Fibroblast of skin of right biceps (primary cell): ENCODE results near the gene CD9.
"Not testable (repeated sequence)": the region's sequence is repeated elsewhere in the genome, so short reads cannot be mapped to it uniquely, and the experiment has no call there.

Source experiments
- DNase-seq: peaks from one replicate; pipeline ENCODE4 v3.0.0-alpha.2; 2013

Gene CD9, protein sequence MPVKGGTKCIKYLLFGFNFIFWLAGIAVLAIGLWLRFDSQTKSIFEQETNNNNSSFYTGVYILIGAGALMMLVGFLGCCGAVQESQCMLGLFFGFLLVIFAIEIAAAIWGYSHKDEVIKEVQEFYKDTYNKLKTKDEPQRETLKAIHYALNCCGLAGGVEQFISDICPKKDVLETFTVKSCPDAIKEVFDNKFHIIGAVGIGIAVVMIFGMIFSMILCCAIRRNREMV

GRCh38 chr12:6200256-6201212 is at the start of gene CD9:
Gene CD9, plus strand, starts transcription at chr12:6200400. Its CDS starts 100 bp downstream, at chr12:6200500.
- DNase-seq: no peak

DNA sequence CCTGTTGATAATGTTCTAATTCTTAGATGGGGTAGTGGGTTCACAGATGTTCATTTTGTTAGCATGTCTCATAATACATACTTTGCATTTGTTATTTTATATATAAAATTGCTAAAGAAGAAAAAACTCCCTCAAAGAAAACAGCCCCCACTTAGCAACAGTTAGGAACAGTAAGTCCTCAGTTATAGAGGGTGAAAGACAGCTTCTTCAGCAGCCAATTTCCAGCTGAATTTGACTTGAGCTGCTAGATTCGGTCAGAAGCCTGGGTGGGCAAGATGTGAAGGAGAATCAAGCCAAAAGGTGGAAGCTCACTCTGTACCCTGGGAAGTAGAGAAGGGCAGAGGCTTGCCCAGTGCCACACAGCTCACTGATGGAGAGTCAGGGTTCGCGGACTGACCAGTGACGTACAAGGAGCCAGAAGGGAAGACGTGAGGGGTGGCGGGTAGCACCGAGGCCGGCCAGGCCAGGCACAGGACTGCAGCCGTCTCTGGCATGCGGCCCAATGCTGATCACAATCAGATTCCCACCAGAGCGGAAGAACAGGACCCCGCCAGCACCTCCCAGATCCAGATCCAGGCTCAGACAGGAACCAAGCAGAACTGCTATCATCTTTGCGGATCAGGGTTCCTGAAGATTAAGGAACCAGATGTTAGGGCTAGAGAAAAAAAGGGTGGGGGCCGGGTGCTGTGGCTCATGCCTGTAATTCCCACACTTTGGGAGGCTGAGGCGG is 45.3 kb upstream of the CD9 start:
- DNase-seq: no peak

- no peak for DNase-seq
These were observed 42.7 kb upstream of the CD9 start for GRCh38 chr12:6157482-6157881.

GRCh38 chr12:6158255-6158654 is 41.9 kb upstream of the CD9 start:
- no peak for DNase-seq

DNA sequence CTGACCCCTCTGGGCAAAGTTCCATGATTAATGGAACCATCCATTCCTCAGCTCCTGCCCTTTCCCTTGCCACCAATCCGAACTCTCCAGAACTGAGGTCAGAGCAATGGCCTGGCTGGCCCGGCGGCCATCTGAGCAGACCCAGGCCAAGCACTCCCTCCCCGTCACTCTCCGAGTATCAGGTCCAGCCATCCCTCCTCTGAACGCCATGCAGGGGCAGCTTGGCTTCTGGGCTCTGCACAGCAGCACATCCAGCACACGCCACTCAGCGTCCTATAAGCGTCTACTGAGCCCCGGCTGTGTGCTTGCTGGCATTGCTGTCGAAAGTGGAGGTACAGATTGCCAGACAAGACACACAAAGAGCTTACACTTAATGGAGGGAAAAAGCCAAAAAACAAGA is 41.5 kb upstream of the CD9 start:
- DNase-seq: no peak

DNA sequence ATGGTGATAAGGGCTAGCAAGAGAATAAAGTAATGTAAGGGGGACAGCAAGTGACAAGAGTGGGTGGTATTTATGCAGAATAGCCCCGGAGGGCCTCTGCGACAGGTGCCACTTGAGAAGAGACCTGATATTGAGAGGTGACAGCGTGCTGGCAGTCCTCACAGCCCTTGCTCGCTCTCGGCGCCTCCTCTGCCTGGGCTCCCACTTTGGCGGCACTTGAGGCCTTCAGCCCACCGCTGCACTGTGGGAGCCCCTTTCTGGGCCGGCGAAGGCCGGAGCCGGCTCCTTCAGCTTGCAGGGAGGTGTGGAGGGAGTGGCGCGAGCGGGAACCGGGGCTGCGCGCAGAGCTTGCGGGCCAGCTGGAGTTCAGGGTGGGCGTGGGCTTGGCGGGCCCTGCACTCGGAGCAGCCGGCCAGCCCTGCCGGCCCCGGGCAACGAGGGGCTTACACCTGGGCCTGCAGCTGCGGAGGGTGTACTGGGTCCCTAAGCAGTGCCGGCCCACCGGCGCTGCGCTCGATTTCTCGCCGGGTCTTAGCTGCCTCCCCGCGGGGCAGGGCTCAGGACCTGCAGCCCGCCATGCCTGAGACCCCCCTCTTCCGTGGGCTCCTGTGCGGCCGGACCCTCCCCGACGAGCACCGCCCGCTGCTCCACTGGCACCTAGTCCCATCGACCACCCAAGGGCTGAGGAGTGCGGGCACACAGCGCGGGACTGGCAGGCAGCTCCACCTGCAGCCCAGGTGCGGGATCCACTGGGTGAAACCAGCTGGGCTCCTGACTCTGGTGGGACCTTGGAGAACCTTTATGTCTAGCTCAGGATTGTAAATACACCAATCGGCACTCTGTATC is 40.8 kb upstream of the CD9 start:
- DNase-seq: not testable (repeated sequence)

GRCh38 chr12:6160049-6160649 is 40.1 kb upstream of the CD9 start:
- not testable (repeated sequence) for DNase-seq

DNA sequence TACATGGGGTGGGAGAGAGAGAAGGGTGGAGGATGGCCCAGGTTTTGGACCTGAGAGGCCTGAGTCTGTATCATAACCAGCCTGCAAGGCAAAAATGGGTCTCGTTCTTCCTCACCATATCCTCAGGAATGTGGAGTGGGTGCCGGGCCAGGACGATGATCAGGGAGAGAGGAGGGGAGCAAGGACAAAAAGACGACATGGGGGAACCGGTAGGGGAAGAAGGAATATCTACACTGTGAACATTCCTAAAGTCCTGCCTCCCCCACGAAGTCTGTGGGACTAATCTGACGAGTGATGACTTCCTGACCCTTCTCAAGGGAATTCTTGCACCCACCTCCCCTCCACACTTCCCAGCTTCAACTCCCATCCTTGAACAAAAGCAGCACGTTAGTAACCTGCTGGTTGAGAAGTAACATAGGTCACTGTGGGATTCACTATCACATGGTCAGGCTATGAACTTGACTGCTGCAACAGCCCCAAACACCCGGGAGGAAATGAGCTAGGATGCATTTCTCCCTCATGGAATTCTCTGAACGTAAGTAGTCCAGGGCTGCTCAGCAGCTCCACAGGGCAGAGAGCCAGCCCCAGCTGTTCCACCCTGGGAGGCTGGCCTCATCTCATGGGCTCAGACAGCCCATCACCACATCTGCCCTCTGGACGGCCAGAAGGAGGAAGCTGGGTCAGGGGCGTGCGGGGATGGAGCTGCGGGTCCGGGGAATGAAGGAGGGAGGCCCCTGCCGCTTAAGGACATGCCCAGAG is 38.9 kb upstream of the CD9 start:
- DNase-seq: peak; percentile 69

DNA sequence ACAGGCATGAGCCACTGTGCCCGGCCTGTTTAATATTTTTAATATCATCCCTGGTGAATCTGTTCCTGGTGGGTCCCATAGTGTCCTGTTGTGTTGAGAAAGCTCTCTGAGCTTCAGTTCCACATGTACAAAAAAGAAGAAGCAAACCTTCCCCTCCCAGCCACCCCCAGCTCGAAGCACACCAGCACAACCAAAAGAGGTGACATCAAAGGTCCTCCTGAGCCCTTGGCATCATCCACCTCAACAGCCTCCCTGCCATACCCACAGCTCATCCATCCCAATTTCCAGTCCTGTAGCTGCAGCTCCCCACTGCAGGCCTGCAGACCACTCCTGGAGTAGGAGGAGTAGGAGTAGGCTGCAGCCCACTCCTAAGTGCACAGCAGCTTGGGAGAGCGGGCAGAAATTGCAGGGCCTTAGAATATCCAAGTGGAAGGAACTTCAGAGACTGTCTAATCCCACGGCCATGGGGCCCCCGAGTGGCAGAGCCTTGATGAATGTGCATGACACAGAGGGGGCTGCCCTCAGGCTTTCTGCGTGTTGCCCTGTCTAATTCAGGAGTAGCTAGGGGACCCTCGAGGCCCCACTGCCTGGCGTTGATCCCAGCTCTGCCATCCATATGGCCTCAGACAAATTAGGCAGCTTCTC is 36.7 kb upstream of the CD9 start:
- DNase-seq: no peak

DNA sequence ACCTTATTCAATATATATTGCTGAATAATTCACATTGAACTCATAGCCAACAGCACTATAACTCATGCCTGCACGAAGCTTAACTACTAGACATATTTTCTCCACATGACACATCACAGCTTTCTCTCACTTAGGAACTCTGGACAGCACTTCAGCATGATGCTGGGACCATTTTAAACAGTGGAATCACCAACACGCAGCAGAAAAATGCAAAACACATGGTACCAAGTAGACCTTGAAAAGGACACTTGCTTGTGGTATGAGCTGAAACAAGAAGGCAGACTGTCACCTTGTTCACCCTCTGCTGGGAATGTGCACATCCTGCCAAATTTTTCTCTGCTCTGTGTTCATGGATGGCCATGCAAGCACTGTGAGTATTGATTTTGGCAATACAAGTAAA is 34.8 kb upstream of the CD9 start:
- peak; percentile 83 for DNase-seq

DNA sequence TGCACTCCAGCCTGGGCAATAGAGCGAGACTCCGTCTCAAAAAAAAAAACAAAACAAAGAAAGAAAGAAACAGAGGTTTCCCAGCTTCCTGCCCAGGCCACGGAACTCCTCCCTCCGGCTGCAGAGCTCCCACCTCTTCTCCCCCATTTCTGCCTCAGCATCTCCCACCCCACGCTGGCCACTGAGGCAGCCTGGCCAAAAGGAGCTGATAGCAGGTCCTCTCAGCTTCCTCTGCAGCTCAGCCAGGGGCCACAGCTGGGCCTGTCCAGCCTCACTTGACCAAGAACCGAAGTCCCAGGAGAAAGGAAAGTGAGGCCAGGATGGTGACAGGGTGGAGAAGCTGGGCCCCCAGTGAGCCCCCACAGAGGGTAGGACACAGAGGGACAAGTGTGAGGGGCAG is 33.4 kb upstream of the CD9 start:
- DNase-seq: no peak

DNA sequence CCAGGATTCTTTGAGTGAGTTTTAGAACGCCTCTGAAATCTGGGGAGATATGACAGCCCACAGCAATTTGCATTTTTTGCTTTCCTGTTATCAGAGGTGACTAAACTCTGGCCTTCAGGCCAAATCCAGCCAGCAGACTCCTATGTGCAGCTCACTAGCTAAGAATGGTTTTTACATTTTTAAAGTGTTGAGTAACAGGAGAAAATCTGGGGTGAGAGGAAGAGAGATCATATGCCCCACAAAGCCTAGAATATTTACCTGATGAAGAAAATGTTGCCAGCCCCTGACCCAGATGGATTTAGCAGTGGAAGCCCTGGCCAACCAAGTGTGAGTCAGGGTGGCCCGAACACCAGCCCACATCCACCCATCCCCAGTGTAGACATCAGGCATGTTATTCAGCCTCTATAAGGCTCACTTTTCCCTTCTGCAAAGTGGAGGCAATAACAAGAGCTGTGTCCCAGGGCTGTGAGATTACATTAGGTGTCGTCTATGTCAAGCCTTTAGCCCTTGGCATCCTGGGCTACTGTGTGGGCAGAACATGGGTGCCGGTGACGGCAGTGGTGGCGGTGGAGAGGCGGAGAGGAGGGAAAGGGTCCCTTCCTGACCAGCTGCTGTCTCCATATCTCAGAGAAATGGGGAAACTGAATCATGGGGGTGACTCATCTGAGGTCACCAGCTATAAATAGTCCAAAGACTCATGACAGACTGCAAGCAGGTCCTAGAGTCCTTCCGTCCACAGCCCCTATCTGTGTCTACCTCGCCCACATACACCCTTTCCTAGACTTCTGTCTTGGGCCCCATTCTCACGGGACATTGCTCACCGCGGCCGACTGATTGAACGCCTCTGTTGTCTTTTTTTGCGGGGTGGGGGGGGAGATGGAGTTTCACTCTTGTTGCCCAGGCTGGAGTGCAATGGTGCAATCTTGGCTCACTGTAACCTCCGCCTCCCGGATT is 32.6 kb upstream of the CD9 start:
- DNase-seq: peak; percentile 96

- DNase-seq: no peak
These were observed 28.7 kb upstream of the CD9 start for GRCh38 chr12:6171409-6172015.

- no peak for DNase-seq
These were observed 28.1 kb upstream of the CD9 start for GRCh38 chr12:6172086-6172485.

DNA sequence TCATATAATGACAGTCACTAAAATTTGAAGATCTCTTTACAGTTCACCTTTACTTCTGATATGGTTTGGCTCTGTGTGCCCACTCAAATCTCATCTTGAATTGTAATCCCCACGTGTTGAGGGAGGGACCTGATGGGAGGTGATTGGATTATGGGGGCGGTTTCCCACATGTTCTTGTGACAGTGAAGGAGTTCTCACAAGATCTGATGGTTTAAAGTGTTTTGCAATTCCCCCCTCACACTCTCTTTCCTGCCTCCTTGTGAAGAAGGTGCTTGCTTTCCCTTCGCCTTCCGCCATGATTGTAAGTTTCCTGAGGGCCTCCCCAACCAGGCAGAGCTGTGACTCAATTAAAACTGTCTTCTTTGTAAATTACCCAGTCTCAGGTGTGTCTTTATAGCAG is 27.3 kb upstream of the CD9 start:
- DNase-seq: no peak

- no peak for DNase-seq
These were observed 22.4 kb upstream of the CD9 start for GRCh38 chr12:6177642-6178358.

- DNase-seq: peak; percentile 82
These were observed 21.0 kb upstream of the CD9 start for GRCh38 chr12:6178981-6179761.
